HEK293 (cell line): Measurements from ENCODE around the gene DGKH.
"Not testable (repeated sequence)": the region's sequence is repeated elsewhere in the genome, so short reads cannot be mapped to it uniquely, and the experiment has no call there.

Source experiments
- HOXC10 ChIP-seq: sonication (generic); formaldehyde crosslinking; IDR thresholded peaks from 2 replicates; pipeline ENCODE4 v1.8.1; 2023; ENCODE audit warnings: mild to moderate bottlenecking, missing genetic modification reagents
- ZBTB21 ChIP-seq: fragments of 450-650 bp; formaldehyde crosslinking; IDR thresholded peaks from 2 replicates; pipeline ENCODE4 v1.5.1; 2017; ENCODE audit warnings: missing biosample characterization, missing genetic modification characterization
- ZFP69B ChIP-seq: fragments of 450-650 bp; formaldehyde crosslinking; IDR thresholded peaks from 2 replicates; pipeline ENCODE4 v1.5.1; 2016; ENCODE audit warnings: missing biosample characterization, missing genetic modification characterization
- ZNF133 ChIP-seq: fragments of 450-650 bp; formaldehyde crosslinking; IDR thresholded peaks from 2 replicates; pipeline ENCODE4 v1.5.1; 2016; ENCODE audit warnings: missing biosample characterization, missing genetic modification characterization
- ZNF157 ChIP-seq: fragments of 450-650 bp; formaldehyde crosslinking; IDR thresholded peaks from 2 replicates; pipeline ENCODE4 v1.5.1; 2016; ENCODE audit warnings: missing biosample characterization, missing genetic modification characterization
- ZNF530 ChIP-seq: fragments of 450-650 bp; formaldehyde crosslinking; IDR thresholded peaks from 2 replicates; pipeline ENCODE4 v1.5.1; 2016; ENCODE audit warnings: low read depth, missing biosample characterization, missing genetic modification characterization
- TF ChIP-seq, protein P1 (sequence below): fragments of 450-650 bp; formaldehyde crosslinking; IDR thresholded peaks from 2 replicates; pipeline ENCODE4 v1.5.1; 2016; ENCODE audit warnings: missing biosample characterization, missing genetic modification characterization
- TF ChIP-seq, protein P2 (sequence below): fragments of 450-650 bp; formaldehyde crosslinking; IDR thresholded peaks from 2 replicates; pipeline ENCODE4 v1.5.1; 2016; ENCODE audit warnings: missing biosample characterization, missing genetic modification characterization

- not testable (repeated sequence) for TF ChIP-seq ZNF133 (tag by site-specific recombination); ZBTB21; ZFP69B (tag by site-specific recombination); ZNF157 (tag by site-specific recombination); ZNF530 (tag by site-specific recombination); HOXC10 (CRISPR knock-in tag)
- TF ChIP-seq, protein P1, sequence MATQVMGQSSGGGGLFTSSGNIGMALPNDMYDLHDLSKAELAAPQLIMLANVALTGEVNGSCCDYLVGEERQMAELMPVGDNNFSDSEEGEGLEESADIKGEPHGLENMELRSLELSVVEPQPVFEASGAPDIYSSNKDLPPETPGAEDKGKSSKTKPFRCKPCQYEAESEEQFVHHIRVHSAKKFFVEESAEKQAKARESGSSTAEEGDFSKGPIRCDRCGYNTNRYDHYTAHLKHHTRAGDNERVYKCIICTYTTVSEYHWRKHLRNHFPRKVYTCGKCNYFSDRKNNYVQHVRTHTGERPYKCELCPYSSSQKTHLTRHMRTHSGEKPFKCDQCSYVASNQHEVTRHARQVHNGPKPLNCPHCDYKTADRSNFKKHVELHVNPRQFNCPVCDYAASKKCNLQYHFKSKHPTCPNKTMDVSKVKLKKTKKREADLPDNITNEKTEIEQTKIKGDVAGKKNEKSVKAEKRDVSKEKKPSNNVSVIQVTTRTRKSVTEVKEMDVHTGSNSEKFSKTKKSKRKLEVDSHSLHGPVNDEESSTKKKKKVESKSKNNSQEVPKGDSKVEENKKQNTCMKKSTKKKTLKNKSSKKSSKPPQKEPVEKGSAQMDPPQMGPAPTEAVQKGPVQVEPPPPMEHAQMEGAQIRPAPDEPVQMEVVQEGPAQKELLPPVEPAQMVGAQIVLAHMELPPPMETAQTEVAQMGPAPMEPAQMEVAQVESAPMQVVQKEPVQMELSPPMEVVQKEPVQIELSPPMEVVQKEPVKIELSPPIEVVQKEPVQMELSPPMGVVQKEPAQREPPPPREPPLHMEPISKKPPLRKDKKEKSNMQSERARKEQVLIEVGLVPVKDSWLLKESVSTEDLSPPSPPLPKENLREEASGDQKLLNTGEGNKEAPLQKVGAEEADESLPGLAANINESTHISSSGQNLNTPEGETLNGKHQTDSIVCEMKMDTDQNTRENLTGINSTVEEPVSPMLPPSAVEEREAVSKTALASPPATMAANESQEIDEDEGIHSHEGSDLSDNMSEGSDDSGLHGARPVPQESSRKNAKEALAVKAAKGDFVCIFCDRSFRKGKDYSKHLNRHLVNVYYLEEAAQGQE (tag by site-specific recombination) = not testable (repeated sequence)
- TF ChIP-seq, protein P2, sequence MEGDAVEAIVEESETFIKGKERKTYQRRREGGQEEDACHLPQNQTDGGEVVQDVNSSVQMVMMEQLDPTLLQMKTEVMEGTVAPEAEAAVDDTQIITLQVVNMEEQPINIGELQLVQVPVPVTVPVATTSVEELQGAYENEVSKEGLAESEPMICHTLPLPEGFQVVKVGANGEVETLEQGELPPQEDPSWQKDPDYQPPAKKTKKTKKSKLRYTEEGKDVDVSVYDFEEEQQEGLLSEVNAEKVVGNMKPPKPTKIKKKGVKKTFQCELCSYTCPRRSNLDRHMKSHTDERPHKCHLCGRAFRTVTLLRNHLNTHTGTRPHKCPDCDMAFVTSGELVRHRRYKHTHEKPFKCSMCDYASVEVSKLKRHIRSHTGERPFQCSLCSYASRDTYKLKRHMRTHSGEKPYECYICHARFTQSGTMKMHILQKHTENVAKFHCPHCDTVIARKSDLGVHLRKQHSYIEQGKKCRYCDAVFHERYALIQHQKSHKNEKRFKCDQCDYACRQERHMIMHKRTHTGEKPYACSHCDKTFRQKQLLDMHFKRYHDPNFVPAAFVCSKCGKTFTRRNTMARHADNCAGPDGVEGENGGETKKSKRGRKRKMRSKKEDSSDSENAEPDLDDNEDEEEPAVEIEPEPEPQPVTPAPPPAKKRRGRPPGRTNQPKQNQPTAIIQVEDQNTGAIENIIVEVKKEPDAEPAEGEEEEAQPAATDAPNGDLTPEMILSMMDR = not testable (repeated sequence)
These were observed 22.2 kb downstream of the DGKH start for GRCh38 chr13:42070599-42070998.
